HepG2 (cell line): ENCODE measurements around the gene SOX13. TPM values are rescaled to one million over a fixed set of nuclear protein-coding genes. Genes with fewer than 3 reads are reported as not detected.

ENCODE experiments used
- AKNA ChIP-seq: sonication (generic); formaldehyde crosslinking; IDR thresholded peaks from 2 replicates; pipeline ENCODE4 v1.4.0; 2020; ENCODE audit warnings: missing genetic modification reagents, borderline replicate concordance
- CREB3 ChIP-seq: sonication (generic); formaldehyde crosslinking; IDR thresholded peaks from 2 replicates; pipeline ENCODE4 v1.5.0; 2020; ENCODE audit warnings: missing genetic modification reagents
- ELF1 ChIP-seq: sonication (generic); formaldehyde crosslinking; IDR thresholded peaks from 2 replicates; pipeline ENCODE4 v1.4.0; 2020; ENCODE audit warnings: missing genetic modification reagents
- MAFG ChIP-seq: sonication (generic); formaldehyde crosslinking; IDR thresholded peaks from 2 replicates; pipeline ENCODE4 v1.5.1; 2020; ENCODE audit warnings: mild to moderate bottlenecking, missing genetic modification reagents
- PRDM15 ChIP-seq: sonication (generic); formaldehyde crosslinking; IDR thresholded peaks from 2 replicates; pipeline ENCODE4 v1.4.0; 2020; ENCODE audit warnings: missing genetic modification reagents
- REXO4 ChIP-seq: sonication (generic); formaldehyde crosslinking; IDR thresholded peaks from 2 replicates; pipeline ENCODE4 v1.8.0; 2022; ENCODE audit warnings: missing genetic modification reagents, mild to moderate bottlenecking, borderline replicate concordance
- RNF2 ChIP-seq: fragments of 450-650 bp; conservative IDR thresholded peaks from 2 replicates; pipeline ENCODE4 v1.6.1; 2016; ENCODE audit warnings: low read depth
- U2AF1 ChIP-seq: fragments of 200-400 bp; formaldehyde crosslinking; optimal IDR thresholded peaks from 2 replicates; pipeline ENCODE3; 2017; ENCODE audit warnings: mild to moderate bottlenecking, low read depth, low read length
- ZFP82 ChIP-seq: sonication (generic); formaldehyde crosslinking; IDR thresholded peaks from 2 replicates; pipeline ENCODE4 v1.5.1; 2020; ENCODE audit warnings: mild to moderate bottlenecking, missing genetic modification reagents, borderline replicate concordance
- ZMYM2 ChIP-seq: sonication (generic); formaldehyde crosslinking; IDR thresholded peaks from 2 replicates; pipeline ENCODE4 v1.8.0; 2022; ENCODE audit warnings: mild to moderate bottlenecking, missing genetic modification reagents
- ZNF20 ChIP-seq: sonication (generic); formaldehyde crosslinking; IDR thresholded peaks from 2 replicates; pipeline ENCODE4 v1.4.0; 2020; ENCODE audit warnings: mild to moderate bottlenecking, moderate library complexity, missing genetic modification reagents
- ZNF549 ChIP-seq: sonication (generic); formaldehyde crosslinking; IDR thresholded peaks from 2 replicates; pipeline ENCODE4 v1.5.0; 2020; ENCODE audit warnings: missing genetic modification reagents
- ZNF562 ChIP-seq: sonication (generic); formaldehyde crosslinking; IDR thresholded peaks from 2 replicates; pipeline ENCODE4 v1.8.0; 2022; ENCODE audit warnings: missing genetic modification reagents, borderline replicate concordance
- ZNF784 ChIP-seq: sonication (generic); formaldehyde crosslinking; IDR thresholded peaks from 2 replicates; pipeline ENCODE4 v1.5.1; 2020; ENCODE audit warnings: missing genetic modification reagents, mild to moderate bottlenecking, borderline replicate concordance
- ZXDC ChIP-seq: sonication (generic); formaldehyde crosslinking; IDR thresholded peaks from 2 replicates; pipeline ENCODE4 v1.5.0; 2020; ENCODE audit warnings: mild to moderate bottlenecking, missing genetic modification reagents
- polyA plus RNA-seq, 8 experiments: library from polyadenylated mRNA; depleted of rRNA in 3 of 8; stranded (reverse) in 7 of 8; unstranded in 1 of 8; fragments of >200 nt; fragmentation: Illumina TruSeq in 4 of 8; extraction: Trizol in 4 of 8; gene quantifications; 2 replicates each; pipeline versions ENCODE4 v1.2.1 to v1.2.3, GENCODE V29; 2011 to 2016; ENCODE audit warnings: low read depth in 4 of 8, missing spikeins in 1 of 8, mixed read lengths in 1 of 8; ENCODE audit not compliant: insufficient read depth in 1 of 8
- total RNA-seq, 5 experiments: library from RNA; depleted of rRNA; stranded (reverse); fragments of >200 nt; fragmentation: Illumina TruSeq; extraction: Trizol; gene quantifications; 2 replicates each; pipeline ENCODE4 v1.2.3, GENCODE V29; 2016; ENCODE audit warnings: low read depth in 1 of 5

The SOX13 gene
- total and polyA plus RNA-seq, 2 of the 13 experiments (the other 11 are each of a cell fraction or from before 2014, with no cell fraction given): 13.3 to 15.8 TPM

GRCh38 chr1:204074274-204075138 lies 1.6 kb downstream of the SOX13 start (continued):
- TF ChIP-seq ZNF549 (CRISPR knock-in tag): no peak; the same call in 1 of the 2 replicates
- peak; percentile 28 for TF ChIP-seq U2AF1
- TF ChIP-seq ZFP82 (CRISPR knock-in tag): no peak
- TF ChIP-seq ZNF784 (CRISPR knock-in tag): peak; percentile 20; the same call in 1 of the 2 replicates
- no peak for TF ChIP-seq ZXDC (CRISPR knock-in tag)
- TF ChIP-seq REXO4: no peak
- no peak for TF ChIP-seq ZNF562
- no peak for TF ChIP-seq MAFG
- TF ChIP-seq ZNF20: no peak
- TF ChIP-seq CREB3 (CRISPR knock-in tag): no peak
- TF ChIP-seq ZMYM2 (CRISPR knock-in tag): peak; percentile 70; the same call in 1 of the 2 replicates
- peak; percentile 95 for TF ChIP-seq PRDM15 (CRISPR knock-in tag)
- TF ChIP-seq ELF1: peak; percentile 39
- TF ChIP-seq AKNA (CRISPR knock-in tag): no peak
- TF ChIP-seq RNF2: no peak
